ENCODE results near the gene NDE1. TPM values are rescaled to one million over a fixed set of nuclear protein-coding genes. Genes with fewer than 3 reads are reported as not detected.

Gene NDE1
- polyA plus RNA-seq, 1 of the 3 experiments (the other 2 are of a cell fraction) = 27.9 TPM

DNA sequence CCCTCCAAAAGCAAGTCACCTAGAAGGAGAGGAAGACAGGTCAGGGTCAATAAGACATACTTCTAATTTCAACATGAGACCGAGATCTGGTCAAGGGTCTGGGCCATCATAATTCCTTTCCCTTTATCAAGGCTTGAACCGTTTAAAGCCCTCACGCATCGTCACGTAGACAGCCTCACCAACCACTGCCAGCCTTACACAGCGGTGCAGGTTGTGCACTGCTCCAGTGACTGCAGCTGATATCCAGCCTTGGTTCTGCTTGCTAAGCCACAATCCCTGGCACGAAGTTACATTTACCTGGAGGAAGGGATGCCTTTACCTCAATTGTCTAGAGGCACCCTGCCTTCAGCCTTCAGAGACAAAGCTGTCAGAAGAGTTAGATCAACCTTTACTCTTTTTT lies 121.6 kb downstream of the NDE1 start:
- Histone ChIP-seq H3K4me1 (ENCODE audit: control insufficient read depth in 1 of 2, insufficient read depth in 2 of 2, low read depth in 1 of 2, low read length in 1 of 2) (no peaks in the 10 kb centered on the region), H3K4me3 (ENCODE audit: low read depth in 2 of 2, low read length in 1 of 2) (no peak overlapping the region), H2AFZ (ENCODE audit: low read depth) (no peak overlapping the region), H3K9ac (no peak overlapping the region), H3K27me3 (ENCODE audit: insufficient read depth) (no peaks in the 10 kb centered on the region; the same call in 1 of the 2 replicates), H3K79me2 (ENCODE audit: insufficient read depth) (no peaks in the 10 kb centered on the region), H3K36me3 (replicated peaks in 1 of 2; ENCODE audit: control insufficient read depth in 1 of 2, insufficient read depth in 2 of 2, low read length in 1 of 2) (no peaks in the 10 kb centered on the region), H3K9me2 (no peaks in the 10 kb centered on the region), H3K9me3 (no peaks in the 10 kb centered on the region), H3F3A (replicated peaks; ENCODE audit: insufficient read depth) (no peaks in the 10 kb centered on the region), H4K20me1 (ENCODE audit: insufficient read depth) (no peaks in the 10 kb centered on the region), H3K27ac (ENCODE audit: low read depth in 2 of 2, low read length in 1 of 2) (no peak overlapping the region), H3K4me2 (no peak overlapping the region)
- 67% methylated on average over 7 of the region's 7 CpGs for WGBS (ENCODE audit: low lambda C conversion rate)
- CTCF ChIA-PET = interaction anchor here (1.6 to 2.0 kb wide), 2 partner anchors 50 to 51 kb away, joined by 4 to 5 read pairs; no protein-coding TSS in a partner anchor
- TF ChIP-seq FOSL2 (IDR thresholded peaks at IDR 0.05; ENCODE audit: borderline replicate concordance, low read depth) (no peak), GATA2 (CRISPR knock-in tag; IDR thresholded peaks at IDR 0.05) (no peak), POLR2AphosphoS5 (IDR thresholded peaks at IDR 0.05; ENCODE audit: low read depth, low read length) (no peak), NRF1 (IDR thresholded peaks at IDR 0.05; ENCODE audit: low read depth, low read length) (no peak), RAD21 (IDR thresholded peaks at IDR 0.05; ENCODE audit: low read length) (no peak), JUND (IDR thresholded peaks at IDR 0.05) (no peak), SIN3A (IDR thresholded peaks at IDR 0.05; ENCODE audit: borderline replicate concordance, low read depth, low read length) (no peak), TEAD4 (IDR thresholded peaks at IDR 0.05; ENCODE audit: borderline replicate concordance, insufficient read depth) (no peak)
- TF ChIP-seq, protein P1, sequence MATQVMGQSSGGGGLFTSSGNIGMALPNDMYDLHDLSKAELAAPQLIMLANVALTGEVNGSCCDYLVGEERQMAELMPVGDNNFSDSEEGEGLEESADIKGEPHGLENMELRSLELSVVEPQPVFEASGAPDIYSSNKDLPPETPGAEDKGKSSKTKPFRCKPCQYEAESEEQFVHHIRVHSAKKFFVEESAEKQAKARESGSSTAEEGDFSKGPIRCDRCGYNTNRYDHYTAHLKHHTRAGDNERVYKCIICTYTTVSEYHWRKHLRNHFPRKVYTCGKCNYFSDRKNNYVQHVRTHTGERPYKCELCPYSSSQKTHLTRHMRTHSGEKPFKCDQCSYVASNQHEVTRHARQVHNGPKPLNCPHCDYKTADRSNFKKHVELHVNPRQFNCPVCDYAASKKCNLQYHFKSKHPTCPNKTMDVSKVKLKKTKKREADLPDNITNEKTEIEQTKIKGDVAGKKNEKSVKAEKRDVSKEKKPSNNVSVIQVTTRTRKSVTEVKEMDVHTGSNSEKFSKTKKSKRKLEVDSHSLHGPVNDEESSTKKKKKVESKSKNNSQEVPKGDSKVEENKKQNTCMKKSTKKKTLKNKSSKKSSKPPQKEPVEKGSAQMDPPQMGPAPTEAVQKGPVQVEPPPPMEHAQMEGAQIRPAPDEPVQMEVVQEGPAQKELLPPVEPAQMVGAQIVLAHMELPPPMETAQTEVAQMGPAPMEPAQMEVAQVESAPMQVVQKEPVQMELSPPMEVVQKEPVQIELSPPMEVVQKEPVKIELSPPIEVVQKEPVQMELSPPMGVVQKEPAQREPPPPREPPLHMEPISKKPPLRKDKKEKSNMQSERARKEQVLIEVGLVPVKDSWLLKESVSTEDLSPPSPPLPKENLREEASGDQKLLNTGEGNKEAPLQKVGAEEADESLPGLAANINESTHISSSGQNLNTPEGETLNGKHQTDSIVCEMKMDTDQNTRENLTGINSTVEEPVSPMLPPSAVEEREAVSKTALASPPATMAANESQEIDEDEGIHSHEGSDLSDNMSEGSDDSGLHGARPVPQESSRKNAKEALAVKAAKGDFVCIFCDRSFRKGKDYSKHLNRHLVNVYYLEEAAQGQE (IDR thresholded peaks at IDR 0.05; ENCODE audit: low read depth, low read length) = no peak
- POLR2A ChIA-PET = no interaction called here
- no peak for DNase-seq

DNA sequence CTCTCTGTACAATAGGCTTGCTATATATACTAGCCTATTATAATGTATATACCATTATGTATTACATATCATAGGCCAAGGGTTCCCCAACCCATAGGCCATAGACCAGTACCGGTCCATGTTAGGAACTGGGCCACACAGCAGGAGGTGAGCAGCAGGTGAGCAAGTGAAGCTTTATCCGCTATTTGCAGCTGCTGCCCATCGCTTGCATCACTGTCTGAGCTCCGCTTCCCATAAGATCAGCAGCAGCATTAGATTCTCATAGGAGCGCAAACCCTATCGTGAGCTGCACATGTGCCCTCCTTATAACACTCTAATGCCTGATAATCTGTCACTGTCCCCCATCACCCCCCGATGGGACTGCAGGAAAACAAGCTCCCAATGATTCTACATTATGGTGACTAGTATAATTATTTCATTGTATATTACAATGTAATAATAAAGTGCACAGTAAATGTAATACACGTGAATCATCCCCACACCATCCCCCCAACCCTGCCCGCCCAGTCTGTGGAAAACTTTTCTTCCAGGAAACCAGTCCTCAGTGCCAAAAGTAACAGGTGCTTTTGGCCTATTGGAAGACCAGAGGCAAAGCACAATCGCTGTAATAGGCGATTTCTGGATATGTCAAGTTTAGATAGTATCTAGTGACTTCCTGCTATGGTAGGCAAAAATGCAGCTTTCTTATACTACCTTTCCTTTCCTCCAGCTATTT lies 122.7 kb downstream of the NDE1 start:
- 69% methylated on average over 11 of the region's 11 CpGs for WGBS (ENCODE audit: low lambda C conversion rate)
- H3F3A ChIP-seq (replicated peaks; ENCODE audit: insufficient read depth) = no peaks in the 10 kb centered on the region
- H3K79me2 ChIP-seq (ENCODE audit: insufficient read depth) = no peaks in the 10 kb centered on the region
- no peak for DNase-seq
- no peaks in the 10 kb centered on the region for H3K9me3 ChIP-seq
- ChIA-PET CTCF (interaction anchor here (0.6 to 2.0 kb wide), 4 partner anchors 41 to 414 kb away, joined by 3 to 5 read pairs (median 4); no protein-coding TSS in a partner anchor), POLR2A (no interaction called here)
- H2AFZ ChIP-seq (ENCODE audit: low read depth) = no peak overlapping the region
- no peak overlapping the region for H3K27ac ChIP-seq (ENCODE audit: low read depth in 2 of 2, low read length in 1 of 2)
- no peaks in the 10 kb centered on the region for H4K20me1 ChIP-seq (ENCODE audit: insufficient read depth)
- H3K27me3 ChIP-seq (ENCODE audit: insufficient read depth) = no peaks in the 10 kb centered on the region; the same call in 1 of the 2 replicates
- H3K36me3 ChIP-seq (replicated peaks in 1 of 2; ENCODE audit: control insufficient read depth in 1 of 2, insufficient read depth in 2 of 2, low read length in 1 of 2) = no peaks in the 10 kb centered on the region
- no peak overlapping the region for H3K4me3 ChIP-seq (ENCODE audit: low read depth in 2 of 2, low read length in 1 of 2)
- no peaks in the 10 kb centered on the region for H3K9me2 ChIP-seq
- H3K4me1 ChIP-seq (ENCODE audit: control insufficient read depth in 1 of 2, insufficient read depth in 2 of 2, low read depth in 1 of 2, low read length in 1 of 2) = no peaks in the 10 kb centered on the region
- H3K9ac ChIP-seq = no peak overlapping the region
- no peak overlapping the region for H3K4me2 ChIP-seq
- TF ChIP-seq RFX5 (IDR thresholded peaks at IDR 0.05; ENCODE audit: low read length) = no peak
- TF ChIP-seq MEF2A (IDR thresholded peaks at IDR 0.05; ENCODE audit: borderline replicate concordance, low read depth) = no peak
- TF ChIP-seq, protein P2, sequence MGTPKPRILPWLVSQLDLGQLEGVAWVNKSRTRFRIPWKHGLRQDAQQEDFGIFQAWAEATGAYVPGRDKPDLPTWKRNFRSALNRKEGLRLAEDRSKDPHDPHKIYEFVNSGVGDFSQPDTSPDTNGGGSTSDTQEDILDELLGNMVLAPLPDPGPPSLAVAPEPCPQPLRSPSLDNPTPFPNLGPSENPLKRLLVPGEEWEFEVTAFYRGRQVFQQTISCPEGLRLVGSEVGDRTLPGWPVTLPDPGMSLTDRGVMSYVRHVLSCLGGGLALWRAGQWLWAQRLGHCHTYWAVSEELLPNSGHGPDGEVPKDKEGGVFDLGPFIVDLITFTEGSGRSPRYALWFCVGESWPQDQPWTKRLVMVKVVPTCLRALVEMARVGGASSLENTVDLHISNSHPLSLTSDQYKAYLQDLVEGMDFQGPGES (IDR thresholded peaks at IDR 0.05; ENCODE audit: low read depth, low read length) = no peak
- TF ChIP-seq, protein P3, sequence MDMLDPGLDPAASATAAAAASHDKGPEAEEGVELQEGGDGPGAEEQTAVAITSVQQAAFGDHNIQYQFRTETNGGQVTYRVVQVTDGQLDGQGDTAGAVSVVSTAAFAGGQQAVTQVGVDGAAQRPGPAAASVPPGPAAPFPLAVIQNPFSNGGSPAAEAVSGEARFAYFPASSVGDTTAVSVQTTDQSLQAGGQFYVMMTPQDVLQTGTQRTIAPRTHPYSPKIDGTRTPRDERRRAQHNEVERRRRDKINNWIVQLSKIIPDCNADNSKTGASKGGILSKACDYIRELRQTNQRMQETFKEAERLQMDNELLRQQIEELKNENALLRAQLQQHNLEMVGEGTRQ (IDR thresholded peaks at IDR 0.05; ENCODE audit: borderline replicate concordance, low read depth, low read length) = no peak
- no peak for TF ChIP-seq GATA2 (CRISPR knock-in tag; IDR thresholded peaks at IDR 0.05)
- TF ChIP-seq YY1 (IDR thresholded peaks at IDR 0.05; ENCODE audit: low read depth) = no peak
- TF ChIP-seq, protein P4, sequence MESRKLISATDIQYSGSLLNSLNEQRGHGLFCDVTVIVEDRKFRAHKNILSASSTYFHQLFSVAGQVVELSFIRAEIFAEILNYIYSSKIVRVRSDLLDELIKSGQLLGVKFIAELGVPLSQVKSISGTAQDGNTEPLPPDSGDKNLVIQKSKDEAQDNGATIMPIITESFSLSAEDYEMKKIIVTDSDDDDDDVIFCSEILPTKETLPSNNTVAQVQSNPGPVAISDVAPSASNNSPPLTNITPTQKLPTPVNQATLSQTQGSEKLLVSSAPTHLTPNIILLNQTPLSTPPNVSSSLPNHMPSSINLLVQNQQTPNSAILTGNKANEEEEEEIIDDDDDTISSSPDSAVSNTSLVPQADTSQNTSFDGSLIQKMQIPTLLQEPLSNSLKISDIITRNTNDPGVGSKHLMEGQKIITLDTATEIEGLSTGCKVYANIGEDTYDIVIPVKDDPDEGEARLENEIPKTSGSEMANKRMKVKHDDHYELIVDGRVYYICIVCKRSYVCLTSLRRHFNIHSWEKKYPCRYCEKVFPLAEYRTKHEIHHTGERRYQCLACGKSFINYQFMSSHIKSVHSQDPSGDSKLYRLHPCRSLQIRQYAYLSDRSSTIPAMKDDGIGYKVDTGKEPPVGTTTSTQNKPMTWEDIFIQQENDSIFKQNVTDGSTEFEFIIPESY (IDR thresholded peaks at IDR 0.05; ENCODE audit: borderline replicate concordance, low read depth) = no peak
- no peak for TF ChIP-seq RXRA (IDR thresholded peaks at IDR 0.05; ENCODE audit: borderline replicate concordance, low read depth)
- TF ChIP-seq, protein P5, sequence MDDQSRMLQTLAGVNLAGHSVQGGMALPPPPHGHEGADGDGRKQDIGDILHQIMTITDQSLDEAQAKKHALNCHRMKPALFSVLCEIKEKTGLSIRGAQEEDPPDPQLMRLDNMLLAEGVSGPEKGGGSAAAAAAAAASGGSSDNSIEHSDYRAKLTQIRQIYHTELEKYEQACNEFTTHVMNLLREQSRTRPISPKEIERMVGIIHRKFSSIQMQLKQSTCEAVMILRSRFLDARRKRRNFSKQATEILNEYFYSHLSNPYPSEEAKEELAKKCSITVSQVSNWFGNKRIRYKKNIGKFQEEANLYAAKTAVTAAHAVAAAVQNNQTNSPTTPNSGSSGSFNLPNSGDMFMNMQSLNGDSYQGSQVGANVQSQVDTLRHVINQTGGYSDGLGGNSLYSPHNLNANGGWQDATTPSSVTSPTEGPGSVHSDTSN (IDR thresholded peaks at IDR 0.05) = no peak

Measured in SK-N-SH (cell line).